CD4-positive, alpha-beta T cell (primary cell): ENCODE measurements around the gene LPAR2. TPM values are rescaled to one million over a fixed set of nuclear protein-coding genes. Genes with fewer than 3 reads are reported as not detected.

Experiments
- ATAC-seq: fragments of 200-7000 bp; cut with Tn5 transposase; one replicate; pipeline ENCODE4 v1.10.0; 2022; ENCODE audit warnings: mild to moderate bottlenecking; ENCODE audit not compliant: poor library complexity
- CTCF ChIA-PET: fragments of 350-600 bp; sonication (Branson Sonifier 250); formaldehyde crosslinking; loops from one replicate; lab custom pipeline; 2021; ENCODE audit warnings: antibody characterized with exemption, inconsistent platforms; lab: Charles Lee
- POLR2A ChIA-PET: fragments of 350-600 bp; sonication (Branson Sonifier 250); formaldehyde crosslinking; loops from one replicate; lab custom pipeline; 2021; ENCODE audit warnings: antibody characterized with exemption, inconsistent platforms; lab: Charles Lee
- DNase-seq, 14 experiments: peaks; one replicate each; pipeline ENCODE4 v3.0.0-alpha.2; 2013 to 2020; ENCODE audit warnings: mixed read lengths in 2 of 14
- H3K27ac ChIP-seq, 2 donors: one replicate each; pipeline versions ENCODE4 v1.5.1 to v1.7.0; 2013; ENCODE audit warnings: low read length in 2 of 2, low read depth in 1 of 2, mild to moderate bottlenecking in 1 of 2
- H3K27me3 ChIP-seq, 2 experiments: 1 replicate in 1 of 2; 2 replicates in 1 of 2; pipeline versions ENCODE4 v1.6.1 to v1.7.0; 2013; ENCODE audit warnings: low read length in 2 of 2, control low read depth in 1 of 2, mild to moderate bottlenecking in 1 of 2, moderate library complexity in 1 of 2; ENCODE audit not compliant: insufficient read depth in 2 of 2, control insufficient read depth in 1 of 2
- H3K36me3 ChIP-seq: one replicate; pipeline ENCODE4 v1.6.1; 2013; ENCODE audit warnings: low read length, control low read depth; ENCODE audit not compliant: insufficient read depth
- H3K4me1 ChIP-seq: one replicate; pipeline ENCODE4 v1.6.1; 2013; ENCODE audit warnings: low read length, control low read depth; ENCODE audit not compliant: insufficient read depth
- H3K4me3 ChIP-seq: one replicate; pipeline ENCODE4 v1.5.1; 2013; ENCODE audit warnings: mild to moderate bottlenecking, low read length, moderate library complexity
- H3K9me3 ChIP-seq, 2 experiments: 1 replicate in 1 of 2; 2 replicates in 1 of 2; pipeline versions ENCODE4 v1.6.1 to v1.7.0; 2013; ENCODE audit warnings: low read length in 2 of 2, mild to moderate bottlenecking in 2 of 2, control low read depth in 1 of 2, moderate library complexity in 1 of 2; ENCODE audit not compliant: control insufficient read depth in 1 of 2, insufficient read depth in 1 of 2
- H3K27ac Mint-ChIP-seq: one replicate; pipeline ENCODE4 v1.8.0; 2020; ENCODE audit warnings: mixed read lengths
- H3K27me3 Mint-ChIP-seq: one replicate; pipeline ENCODE4 v1.8.0; 2021; ENCODE audit warnings: mixed read lengths
- H3K36me3 Mint-ChIP-seq: one replicate; pipeline ENCODE4 v1.8.0; 2021; ENCODE audit warnings: low read depth, mixed read lengths
- H3K4me1 Mint-ChIP-seq: one replicate; pipeline ENCODE4 v1.8.0; 2021; ENCODE audit warnings: low read depth, mixed read lengths
- H3K4me3 Mint-ChIP-seq: one replicate; pipeline ENCODE4 v1.8.0; 2020; ENCODE audit warnings: mild to moderate bottlenecking, mixed read lengths
- H3K9me3 Mint-ChIP-seq: one replicate; pipeline ENCODE4 v1.8.0; 2020; ENCODE audit warnings: mixed read lengths
- intact Hi-C, 2 experiments: fragments of 100-400 bp; cut with DNase I in 1 of 2; cut with micrococcal nuclease in 1 of 2; formaldehyde crosslinking; loops; one replicate each; pipeline versions ENCODE4 v1.15.1 to v1.9.0; 2023 to 2025; cut with DNase I, micrococcal nuclease
- total RNA-seq, 174 experiments: library from RNA in 2 of 174; stranded (reverse) in 2 of 174; gene quantifications; one replicate each; pipeline ENCODE4 v1.2.3 and lab custom pipeline; 2021 to 2026
- TF ChIP-seq, protein P1 (sequence below): fragments of 200-600 bp; IDR thresholded peaks from one replicate; pipeline ENCODE4 v1.8.0; 2022; ENCODE audit warnings: antibody characterized with exemption, mild to moderate bottlenecking

LPAR2 gene
- total RNA-seq, 2 experiments from 2014 or later: 85.9 to 93.7 TPM

DNA sequence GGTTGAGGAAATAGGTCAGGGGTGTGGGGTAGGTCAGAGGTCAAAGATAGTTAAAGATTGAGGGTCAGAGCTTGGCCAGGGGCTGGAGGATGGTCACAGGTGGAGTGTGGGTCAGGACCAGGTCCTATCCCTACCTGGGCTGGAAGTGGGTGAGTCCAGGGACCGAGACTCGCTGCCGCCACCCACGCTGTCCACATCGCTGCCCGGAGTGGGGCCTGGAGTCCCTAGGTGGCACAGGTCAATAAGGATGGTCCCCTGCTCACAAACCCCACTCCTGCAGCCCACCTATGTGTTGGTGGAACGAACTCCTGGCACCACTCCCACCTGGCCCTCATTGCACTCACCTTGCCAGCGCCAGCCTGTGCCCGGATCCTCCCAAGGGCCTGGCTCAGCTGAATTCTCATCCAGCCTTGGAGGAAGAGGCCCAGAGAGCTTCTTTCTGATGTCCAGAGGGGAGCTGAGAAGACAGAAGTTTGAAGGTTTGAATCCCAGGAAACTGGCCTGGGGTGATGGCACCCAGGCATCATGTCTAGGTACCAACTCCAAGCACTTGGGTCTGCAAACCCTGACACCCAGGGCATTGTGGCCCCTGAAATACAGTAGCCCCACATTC, 8.7 kb upstream of the LPAR2 start:
- Mint-ChIP-seq H3K4me3 (no peak overlapping the region), H3K36me3 (peaks cover 71% of the 10 kb centered on the region), H3K27ac (no peak overlapping the region), H3K4me1 (peaks cover 5% of the 10 kb centered on the region), H3K27me3 (no peaks in the 10 kb centered on the region), H3K9me3 (no peaks in the 10 kb centered on the region)
- H3K27ac ChIP-seq: no peak overlapping the region
- peaks cover 80% of the 10 kb centered on the region for H3K36me3 ChIP-seq
- no peaks in the 10 kb centered on the region for H3K9me3 ChIP-seq
- intact Hi-C loops: no loop called here
- no peaks in the 10 kb centered on the region for H3K27me3 ChIP-seq
- H3K4me3 ChIP-seq: no peak overlapping the region
- H3K4me1 ChIP-seq: peaks cover 25% of the 10 kb centered on the region
- ATAC-seq: no peak
- TF ChIP-seq, protein P1, sequence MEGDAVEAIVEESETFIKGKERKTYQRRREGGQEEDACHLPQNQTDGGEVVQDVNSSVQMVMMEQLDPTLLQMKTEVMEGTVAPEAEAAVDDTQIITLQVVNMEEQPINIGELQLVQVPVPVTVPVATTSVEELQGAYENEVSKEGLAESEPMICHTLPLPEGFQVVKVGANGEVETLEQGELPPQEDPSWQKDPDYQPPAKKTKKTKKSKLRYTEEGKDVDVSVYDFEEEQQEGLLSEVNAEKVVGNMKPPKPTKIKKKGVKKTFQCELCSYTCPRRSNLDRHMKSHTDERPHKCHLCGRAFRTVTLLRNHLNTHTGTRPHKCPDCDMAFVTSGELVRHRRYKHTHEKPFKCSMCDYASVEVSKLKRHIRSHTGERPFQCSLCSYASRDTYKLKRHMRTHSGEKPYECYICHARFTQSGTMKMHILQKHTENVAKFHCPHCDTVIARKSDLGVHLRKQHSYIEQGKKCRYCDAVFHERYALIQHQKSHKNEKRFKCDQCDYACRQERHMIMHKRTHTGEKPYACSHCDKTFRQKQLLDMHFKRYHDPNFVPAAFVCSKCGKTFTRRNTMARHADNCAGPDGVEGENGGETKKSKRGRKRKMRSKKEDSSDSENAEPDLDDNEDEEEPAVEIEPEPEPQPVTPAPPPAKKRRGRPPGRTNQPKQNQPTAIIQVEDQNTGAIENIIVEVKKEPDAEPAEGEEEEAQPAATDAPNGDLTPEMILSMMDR: no peak
- no peak for DNase-seq
- POLR2A ChIA-PET: no interaction called here
- CTCF ChIA-PET: no interaction called here

DNA sequence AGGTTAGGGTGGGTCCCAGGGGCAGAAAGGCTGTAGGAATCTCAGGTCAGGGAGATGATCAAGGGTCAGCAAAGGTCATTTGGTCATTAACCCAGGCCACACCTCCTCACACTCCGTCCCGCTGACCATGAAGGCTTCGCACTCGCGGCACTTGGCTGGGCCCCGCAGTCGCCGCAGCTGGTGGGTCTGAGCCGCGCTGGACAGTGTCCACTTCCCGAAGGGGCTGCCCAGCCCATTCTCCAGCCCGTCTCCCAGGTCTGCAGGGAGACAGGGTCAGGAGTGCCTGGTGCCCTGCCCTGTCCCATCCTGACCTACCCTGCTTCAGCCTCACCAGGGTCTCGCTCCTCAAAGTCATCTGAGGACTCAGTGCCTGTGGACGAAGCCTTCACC, 7.3 kb upstream of the LPAR2 start:
- peaks cover 82% of the 10 kb centered on the region for H3K36me3 Mint-ChIP-seq
- H3K4me1 Mint-ChIP-seq: peaks cover 5% of the 10 kb centered on the region
- H3K27ac ChIP-seq: peak overlapping the region in 1 of 2 donors; percentile 23
- H3K9me3 Mint-ChIP-seq: no peaks in the 10 kb centered on the region
- ChIA-PET POLR2A (interaction anchor here (2.6 kb wide), 1 partner anchor 33 kb away, joined by 7 read pairs; no protein-coding TSS in a partner anchor), CTCF (no interaction called here)
- H3K9me3 ChIP-seq: no peaks in the 10 kb centered on the region
- DNase-seq: no peak
- no peak overlapping the region for H3K4me3 ChIP-seq
- peaks cover 82% of the 10 kb centered on the region for H3K36me3 ChIP-seq
- peaks cover 18% of the 10 kb centered on the region for H3K4me1 ChIP-seq
- no peak for ATAC-seq
- H3K27me3 ChIP-seq: no peaks in the 10 kb centered on the region
- no peaks in the 10 kb centered on the region for H3K27me3 Mint-ChIP-seq
- peak overlapping the region; percentile 36 for H3K27ac Mint-ChIP-seq
- TF ChIP-seq, protein P1: no peak
- intact Hi-C loops: no loop called here
- H3K4me3 Mint-ChIP-seq: no peak overlapping the region

DNA sequence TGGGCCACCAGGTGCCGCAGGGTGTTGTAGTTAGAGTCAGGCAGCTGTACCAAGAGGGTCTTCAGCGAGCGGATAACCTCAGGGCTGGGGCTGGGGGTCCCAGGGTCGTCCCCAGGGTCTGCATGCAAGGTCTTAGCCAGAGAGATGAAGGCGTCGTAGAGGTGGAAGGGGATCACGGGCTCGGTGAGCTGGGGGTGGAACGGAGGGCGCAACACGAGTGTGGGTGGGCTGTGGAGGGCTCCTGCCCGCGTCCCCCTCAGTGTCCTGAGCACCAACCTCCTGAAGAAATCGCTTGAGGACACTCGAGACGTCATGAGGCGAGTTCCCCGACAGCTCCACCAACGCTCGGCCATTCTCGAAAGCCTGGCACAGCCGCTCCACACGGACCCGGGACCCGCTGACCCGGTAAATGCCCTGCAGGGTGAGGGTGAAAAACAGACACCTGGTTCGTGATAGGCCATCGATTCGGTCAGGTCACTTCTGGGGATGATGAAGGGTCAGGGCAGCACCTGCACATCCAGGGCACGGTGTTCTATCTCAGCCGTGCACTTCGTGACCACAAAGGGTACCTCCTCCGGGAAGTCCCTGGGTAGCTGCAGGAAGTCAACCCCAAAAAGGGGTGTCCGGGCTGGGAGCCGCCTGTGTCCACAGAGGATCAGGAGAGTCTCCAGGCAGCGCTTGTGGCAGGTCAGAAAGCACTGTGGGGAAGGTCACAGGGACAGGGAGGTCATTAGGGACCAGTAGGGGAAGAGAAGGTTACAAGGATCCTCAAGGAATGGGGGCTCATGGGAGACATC, 6.7 kb upstream of the LPAR2 start:
- H3K27me3 Mint-ChIP-seq: no peaks in the 10 kb centered on the region
- peaks cover 77% of the 10 kb centered on the region for H3K36me3 Mint-ChIP-seq
- no peak overlapping the region for H3K4me3 ChIP-seq
- TF ChIP-seq, protein P1: no peak
- ChIA-PET CTCF (no interaction called here), POLR2A (interaction anchor here (2.6 kb wide), 1 partner anchor 33 kb away, joined by 7 read pairs; no protein-coding TSS in a partner anchor)
- peaks cover 13% of the 10 kb centered on the region for H3K4me1 ChIP-seq
- H3K36me3 ChIP-seq: peaks cover 81% of the 10 kb centered on the region
- DNase-seq: peak in 1 of 14 experiments; percentile 17
- ATAC-seq: no peak
- peaks cover 5% of the 10 kb centered on the region for H3K4me1 Mint-ChIP-seq
- H3K27me3 ChIP-seq: no peaks in the 10 kb centered on the region
- H3K27ac Mint-ChIP-seq: peak overlapping the region; percentile 47
- intact Hi-C loops: no loop called here
- H3K9me3 Mint-ChIP-seq: no peaks in the 10 kb centered on the region
- no peaks in the 10 kb centered on the region for H3K9me3 ChIP-seq
- H3K4me3 Mint-ChIP-seq: no peak overlapping the region
- H3K27ac ChIP-seq: no peak overlapping the region
